ENCODE measurements around the gene TIMD4. TPM values are rescaled to one million over a fixed set of nuclear protein-coding genes. Genes with fewer than 3 reads are reported as not detected.

TIMD4 gene
- polyA plus RNA-seq, 1 donor: 1.5 TPM

DNA sequence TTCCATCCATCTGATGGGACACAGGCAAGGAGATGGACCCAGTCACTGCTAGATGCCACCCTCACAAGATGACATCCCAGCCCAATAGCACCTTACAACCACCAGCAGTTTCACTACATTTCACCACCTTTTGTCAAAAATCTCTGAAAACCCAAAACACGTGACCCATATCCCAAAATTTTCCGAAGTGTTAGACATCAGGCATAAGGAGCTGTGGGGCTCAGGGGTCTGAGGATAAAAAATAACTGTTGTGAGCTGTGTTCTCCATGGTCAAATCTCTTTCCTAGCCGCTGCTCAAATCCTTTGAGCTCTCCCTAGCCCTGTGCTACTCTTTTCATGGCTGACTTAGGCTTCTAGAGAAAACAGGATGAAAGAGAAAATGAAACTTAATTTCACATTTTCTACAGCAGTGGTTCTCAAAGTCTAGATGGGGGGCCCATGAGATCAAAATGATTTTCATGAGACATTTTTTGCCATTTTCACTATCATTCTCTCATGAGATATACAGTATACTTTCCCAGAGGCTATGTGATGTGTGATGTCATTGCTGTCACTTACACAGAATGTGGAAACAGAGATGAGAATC is 40.7 kb downstream of the TIMD4 start:
- Histone ChIP-seq H3K9me3 (ENCODE audit: control insufficient read depth, low read depth, low read length) (no peaks in the 10 kb centered on the region), H3K4me3 (ENCODE audit: low read length) (no peak overlapping the region), H3K36me3 (ENCODE audit: control insufficient read depth, insufficient read depth, low read length) (no peaks in the 10 kb centered on the region), H3K27ac (ENCODE audit: low read length) (no peak overlapping the region), H3K27me3 (ENCODE audit: control insufficient read depth, insufficient read depth, low read length) (no peaks in the 10 kb centered on the region), H3K4me1 (ENCODE audit: control insufficient read depth, insufficient read depth, low read length) (no peaks in the 10 kb centered on the region)
- no CpG with 5 or more reads among the region's 3 CpGs for WGBS (ENCODE audit: insufficient coverage, low lambda C conversion rate)
- DNase-seq: no peak

DNA sequence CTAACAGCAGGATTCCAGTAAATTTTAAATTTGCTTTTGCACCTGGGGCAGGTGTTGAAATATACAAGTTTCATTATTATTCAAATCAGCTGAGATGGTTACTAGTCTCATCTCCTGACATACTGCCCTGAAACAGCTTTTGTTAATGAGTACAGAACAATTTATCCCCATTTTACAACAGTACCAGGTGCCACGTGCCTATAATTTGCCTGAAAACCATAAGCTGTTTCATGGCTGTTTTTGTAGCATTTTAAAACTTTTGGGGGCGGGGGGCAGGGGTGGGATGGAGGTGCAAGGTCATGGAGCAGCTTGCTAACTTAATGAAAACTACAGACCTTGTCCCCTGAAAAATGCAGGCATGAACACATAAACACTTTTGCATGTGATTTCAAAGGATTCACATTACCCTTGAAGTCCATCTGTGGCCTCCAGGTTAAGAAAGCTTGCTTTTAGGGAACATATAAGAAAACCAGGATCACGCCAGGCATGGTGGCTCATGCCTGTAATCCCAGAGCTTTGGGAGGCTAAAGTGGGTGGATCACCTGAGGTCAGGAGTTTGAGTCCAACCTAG is 42.1 kb downstream of the TIMD4 start:
- no peaks in the 10 kb centered on the region for H3K4me1 ChIP-seq (ENCODE audit: control insufficient read depth, insufficient read depth, low read length)
- H3K4me3 ChIP-seq (ENCODE audit: low read length): no peak overlapping the region
- no CpG with 5 or more reads among the region's 3 CpGs for WGBS (ENCODE audit: insufficient coverage, low lambda C conversion rate)
- H3K36me3 ChIP-seq (ENCODE audit: control insufficient read depth, insufficient read depth, low read length): no peaks in the 10 kb centered on the region
- H3K27me3 ChIP-seq (ENCODE audit: control insufficient read depth, insufficient read depth, low read length): no peaks in the 10 kb centered on the region
- peak in 1 of 2 donors; percentile 17 for DNase-seq
- H3K27ac ChIP-seq (ENCODE audit: low read length): no peak overlapping the region
- H3K9me3 ChIP-seq (ENCODE audit: control insufficient read depth, low read depth, low read length): no peaks in the 10 kb centered on the region

DNA sequence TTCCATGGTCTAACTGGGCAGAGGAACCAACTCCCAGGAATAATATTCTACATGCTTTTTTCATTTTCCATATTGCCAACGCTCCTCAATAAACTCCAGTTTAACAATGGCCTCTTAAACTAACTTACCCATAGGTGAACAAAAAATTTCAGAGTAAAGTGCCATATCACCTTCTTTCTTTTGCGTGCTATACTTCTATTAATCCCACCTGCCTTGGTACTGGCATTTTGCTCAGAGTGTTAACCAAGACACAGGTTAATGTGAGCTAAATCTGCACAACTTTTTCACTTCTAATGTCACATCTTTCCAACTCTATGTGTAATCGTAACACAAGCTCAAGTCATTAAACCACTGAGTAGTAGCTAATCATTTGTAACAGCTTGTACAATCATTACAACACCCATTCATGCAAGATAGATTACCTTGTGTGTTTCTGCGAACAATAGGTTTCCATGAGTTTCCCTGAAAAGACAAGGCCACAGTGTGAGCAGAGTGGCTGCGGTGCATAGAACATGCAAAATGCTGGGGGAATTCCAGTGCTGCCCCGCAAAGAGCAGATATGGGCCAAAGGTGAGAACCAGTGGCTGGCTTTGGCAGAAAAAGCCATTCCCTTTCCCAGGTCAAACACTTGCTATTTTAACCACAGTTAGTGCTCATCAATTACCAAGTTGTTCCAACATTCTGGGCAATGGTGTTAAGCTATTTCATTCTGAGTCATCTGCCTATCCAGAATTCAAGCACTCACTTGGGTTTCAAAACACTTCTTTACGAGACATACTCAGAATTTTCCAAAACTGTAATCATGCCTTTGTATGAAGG is 42.8 kb downstream of the TIMD4 start:
- Histone ChIP-seq H3K36me3 (ENCODE audit: control insufficient read depth, insufficient read depth, low read length) (no peaks in the 10 kb centered on the region), H3K4me1 (ENCODE audit: control insufficient read depth, insufficient read depth, low read length) (no peaks in the 10 kb centered on the region), H3K27me3 (ENCODE audit: control insufficient read depth, insufficient read depth, low read length) (no peaks in the 10 kb centered on the region), H3K9me3 (ENCODE audit: control insufficient read depth, low read depth, low read length) (no peaks in the 10 kb centered on the region), H3K27ac (ENCODE audit: low read length) (no peak overlapping the region), H3K4me3 (ENCODE audit: low read length) (no peak overlapping the region)
- DNase-seq: peak in 1 of 2 donors; percentile 24
- 100% methylated on average over 1 of the region's 7 CpGs for WGBS (ENCODE audit: insufficient coverage, low lambda C conversion rate)

DNA sequence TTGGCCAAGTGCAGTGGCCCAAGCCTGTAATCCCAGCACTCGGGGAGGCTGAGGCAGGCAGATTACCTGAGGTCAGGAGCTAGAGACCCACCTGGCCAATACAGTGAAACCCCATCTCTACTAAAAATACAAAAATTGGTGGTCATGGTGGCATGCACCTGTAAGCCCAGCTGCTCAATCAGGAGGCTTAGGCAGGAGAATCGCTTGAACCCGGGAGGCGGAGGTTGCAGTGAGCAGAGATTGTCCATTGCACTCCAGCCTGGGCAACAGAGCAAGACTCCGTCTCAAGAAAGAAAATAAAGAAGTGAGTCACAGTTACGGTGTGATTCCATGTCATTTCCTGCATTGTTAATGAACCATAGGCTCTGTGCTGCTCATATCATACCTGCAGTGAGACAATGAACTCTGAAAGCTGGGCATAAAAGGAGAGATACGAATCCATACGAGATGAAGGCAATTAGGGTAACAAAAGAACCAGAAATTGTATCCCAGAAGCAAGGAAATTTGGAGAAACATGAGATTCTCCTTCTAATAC is 44.6 kb downstream of the TIMD4 start:
- Histone ChIP-seq H3K27ac (ENCODE audit: low read length) (no peak overlapping the region), H3K9me3 (ENCODE audit: control insufficient read depth, low read depth, low read length) (no peaks in the 10 kb centered on the region), H3K4me1 (ENCODE audit: control insufficient read depth, insufficient read depth, low read length) (no peaks in the 10 kb centered on the region), H3K4me3 (ENCODE audit: low read length) (no peak overlapping the region), H3K27me3 (ENCODE audit: control insufficient read depth, insufficient read depth, low read length) (no peaks in the 10 kb centered on the region), H3K36me3 (ENCODE audit: control insufficient read depth, insufficient read depth, low read length) (no peaks in the 10 kb centered on the region)
- no peak for DNase-seq
- 100% methylated on average over 1 of the region's 8 CpGs for WGBS (ENCODE audit: insufficient coverage, low lambda C conversion rate)

DNA sequence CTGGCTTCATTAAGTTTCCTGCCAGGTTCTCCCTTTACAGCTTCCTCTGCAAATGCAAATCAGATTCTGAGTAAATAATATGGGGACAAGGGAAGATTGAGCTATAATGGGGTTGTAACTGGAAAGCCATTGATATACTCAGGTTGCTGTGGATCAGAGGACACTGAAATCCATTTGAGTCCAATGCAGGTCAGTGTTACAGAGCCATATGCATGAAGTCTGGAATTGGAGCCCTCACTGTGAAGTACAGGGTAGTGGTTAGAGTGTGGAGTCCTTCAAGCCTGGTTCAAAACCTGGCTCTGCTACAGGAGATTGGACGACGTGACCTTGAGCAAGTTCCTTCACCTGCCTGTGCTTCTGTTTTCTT is 48.7 kb downstream of the TIMD4 start:
- no peaks in the 10 kb centered on the region for H3K27me3 ChIP-seq (ENCODE audit: control insufficient read depth, insufficient read depth, low read length)
- no peaks in the 10 kb centered on the region for H3K36me3 ChIP-seq (ENCODE audit: control insufficient read depth, insufficient read depth, low read length)
- no peak for DNase-seq
- H3K4me1 ChIP-seq (ENCODE audit: control insufficient read depth, insufficient read depth, low read length): no peaks in the 10 kb centered on the region
- H3K27ac ChIP-seq (ENCODE audit: low read length): no peak overlapping the region
- H3K4me3 ChIP-seq (ENCODE audit: low read length): no peak overlapping the region
- no CpG with 5 or more reads among the region's 2 CpGs for WGBS (ENCODE audit: insufficient coverage, low lambda C conversion rate)
- no peaks in the 10 kb centered on the region for H3K9me3 ChIP-seq (ENCODE audit: control insufficient read depth, low read depth, low read length)

DNA sequence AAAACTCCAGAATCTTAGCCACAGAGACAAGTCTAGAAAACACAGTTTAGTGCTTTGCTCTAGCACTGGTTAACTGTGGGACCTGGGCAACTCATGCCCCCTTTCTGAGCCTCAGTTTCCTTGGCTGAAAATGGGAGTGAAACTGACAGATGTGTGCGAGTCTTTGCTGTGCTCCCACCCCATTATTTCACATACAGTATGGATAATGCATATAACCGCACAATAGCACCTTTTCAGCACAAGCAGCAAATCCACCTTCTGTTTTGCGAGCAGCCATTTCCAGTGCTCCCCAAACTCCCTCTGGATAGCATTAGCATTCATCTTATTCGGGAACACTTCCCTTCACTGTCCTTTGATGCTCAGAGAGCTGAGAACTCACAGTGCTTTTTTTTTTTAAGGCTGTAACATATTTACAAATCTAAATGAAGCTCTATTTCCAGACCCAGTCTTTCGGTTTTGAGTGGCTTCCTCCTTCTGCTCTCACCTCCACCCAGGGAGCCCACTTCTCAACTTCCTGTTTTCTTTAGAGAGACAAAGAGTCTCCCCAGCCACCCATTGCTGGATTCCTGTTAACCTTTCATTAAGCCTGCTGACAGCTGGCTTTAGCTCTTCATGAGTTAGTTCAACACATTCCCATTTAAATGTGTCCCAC is 49.2 kb downstream of the TIMD4 start:
- no peak for DNase-seq
- 30% methylated on average over 2 of the region's 5 CpGs for WGBS (ENCODE audit: insufficient coverage, low lambda C conversion rate)
- no peak overlapping the region for H3K27ac ChIP-seq (ENCODE audit: low read length)

DNA sequence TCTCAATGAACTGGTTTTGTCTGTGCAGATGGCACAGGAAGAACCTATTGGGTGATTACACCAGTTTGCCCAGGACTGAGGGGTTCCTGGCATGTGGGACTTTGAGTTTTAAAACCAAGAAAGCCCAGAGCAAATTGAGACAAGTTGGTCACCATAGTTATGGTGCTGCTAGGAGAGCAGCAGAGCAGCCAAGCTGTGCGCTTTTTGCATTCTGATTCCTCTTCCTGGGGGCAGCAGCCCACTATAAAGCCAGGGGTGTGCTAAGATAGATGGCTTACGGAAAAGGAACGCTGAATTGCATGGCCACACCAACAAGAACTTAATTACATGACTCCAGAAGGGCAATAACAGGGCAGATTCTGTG is 49.7 kb downstream of the TIMD4 start:
- DNase-seq: no peak
- H3K4me1 ChIP-seq (ENCODE audit: control insufficient read depth, insufficient read depth, low read length): no peaks in the 10 kb centered on the region
- H3K27ac ChIP-seq (ENCODE audit: low read length): no peak overlapping the region
- H3K4me3 ChIP-seq (ENCODE audit: low read length): no peak overlapping the region
- H3K36me3 ChIP-seq (ENCODE audit: control insufficient read depth, insufficient read depth, low read length): no peaks in the 10 kb centered on the region
- WGBS (ENCODE audit: insufficient coverage, low lambda C conversion rate): no CpG with 5 or more reads among the region's 3 CpGs
- no peaks in the 10 kb centered on the region for H3K27me3 ChIP-seq (ENCODE audit: control insufficient read depth, insufficient read depth, low read length)
- H3K9me3 ChIP-seq (ENCODE audit: control insufficient read depth, low read depth, low read length): no peaks in the 10 kb centered on the region

More for the DNA sequence above, 49.2 kb downstream of the TIMD4 start:
- Histone ChIP-seq H3K4me3 (ENCODE audit: low read length) (no peak overlapping the region), H3K27me3 (ENCODE audit: control insufficient read depth, insufficient read depth, low read length) (no peaks in the 10 kb centered on the region), H3K36me3 (ENCODE audit: control insufficient read depth, insufficient read depth, low read length) (no peaks in the 10 kb centered on the region), H3K9me3 (ENCODE audit: control insufficient read depth, low read depth, low read length) (no peaks in the 10 kb centered on the region), H3K4me1 (ENCODE audit: control insufficient read depth, insufficient read depth, low read length) (no peaks in the 10 kb centered on the region)

DNA sequence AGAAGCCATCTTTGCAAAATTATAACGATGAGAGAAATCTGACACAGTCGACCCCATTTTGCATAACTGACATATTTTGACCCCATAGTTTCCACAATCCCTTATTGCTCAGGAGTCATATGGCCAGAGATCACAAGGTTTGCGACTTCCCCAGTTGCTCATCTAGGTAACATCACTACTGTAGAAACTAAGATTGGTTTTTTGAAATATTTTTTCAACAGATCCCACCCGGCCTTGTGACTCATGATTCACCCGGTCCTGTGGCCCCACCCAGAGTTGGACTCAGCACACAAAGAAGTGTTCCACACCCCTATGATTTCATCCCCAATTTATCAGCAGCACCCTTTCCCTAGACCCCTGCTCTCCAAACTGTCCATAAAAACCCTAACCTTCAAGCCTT is 50.2 kb downstream of the TIMD4 start:
- DNase-seq: no peak
- no peak overlapping the region for H3K4me3 ChIP-seq (ENCODE audit: low read length)
- no peaks in the 10 kb centered on the region for H3K27me3 ChIP-seq (ENCODE audit: control insufficient read depth, insufficient read depth, low read length)
- 100% methylated on average over 1 of the region's 5 CpGs for WGBS (ENCODE audit: insufficient coverage, low lambda C conversion rate)
- no peaks in the 10 kb centered on the region for H3K4me1 ChIP-seq (ENCODE audit: control insufficient read depth, insufficient read depth, low read length)
- H3K36me3 ChIP-seq (ENCODE audit: control insufficient read depth, insufficient read depth, low read length): no peaks in the 10 kb centered on the region
- no peaks in the 10 kb centered on the region for H3K9me3 ChIP-seq (ENCODE audit: control insufficient read depth, low read depth, low read length)
- H3K27ac ChIP-seq (ENCODE audit: low read length): no peak overlapping the region

DNA sequence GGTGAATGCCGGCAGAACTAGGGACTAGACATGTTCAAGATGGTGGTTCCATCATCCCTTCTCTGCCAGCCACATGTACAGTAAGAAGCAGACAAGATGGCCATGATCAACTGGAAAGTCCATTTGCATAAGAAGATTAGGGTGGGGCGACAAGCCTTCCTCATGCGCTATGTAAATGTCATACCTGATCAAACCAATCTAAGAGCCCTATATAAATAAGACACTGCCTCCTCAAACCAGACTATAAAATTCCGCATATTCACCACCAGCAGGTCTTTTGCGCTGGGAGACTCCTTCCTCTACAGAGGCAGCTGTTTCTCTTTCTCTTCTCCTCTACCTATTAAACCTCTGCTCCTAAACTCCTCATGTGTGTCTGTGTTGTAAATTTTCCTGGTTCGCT is 53.8 kb downstream of the TIMD4 start:
- Histone ChIP-seq H3K27me3 (ENCODE audit: control insufficient read depth, insufficient read depth, low read length) (no peaks in the 10 kb centered on the region), H3K4me1 (ENCODE audit: control insufficient read depth, insufficient read depth, low read length) (no peaks in the 10 kb centered on the region), H3K27ac (ENCODE audit: low read length) (no peak overlapping the region), H3K4me3 (ENCODE audit: low read length) (no peak overlapping the region), H3K9me3 (ENCODE audit: control insufficient read depth, low read depth, low read length) (no peaks in the 10 kb centered on the region), H3K36me3 (ENCODE audit: control insufficient read depth, insufficient read depth, low read length) (no peaks in the 10 kb centered on the region)
- DNase-seq: no peak
- WGBS (ENCODE audit: insufficient coverage, low lambda C conversion rate): 100% methylated on average over 1 of the region's 6 CpGs

DNA sequence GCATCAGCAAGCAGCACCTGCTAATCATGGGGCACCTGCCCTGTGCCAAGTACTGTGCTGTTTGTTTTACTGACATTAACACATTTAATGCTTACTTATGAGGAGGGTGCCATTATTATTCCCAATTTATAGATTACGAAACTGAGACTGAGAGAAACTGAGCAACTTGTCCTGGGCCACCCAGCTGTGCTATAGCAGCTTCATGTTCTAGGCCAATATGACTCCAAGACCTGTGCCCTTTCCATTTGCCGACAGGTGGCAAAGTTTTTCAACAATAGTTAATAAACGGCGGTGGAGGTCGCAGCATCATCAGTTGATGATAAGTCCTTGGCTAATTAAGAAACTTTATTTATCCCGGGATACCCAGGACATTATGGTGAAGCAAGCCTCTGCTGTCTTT is 55.4 kb downstream of the TIMD4 start:
- no CpG with 5 or more reads among the region's 6 CpGs for WGBS (ENCODE audit: insufficient coverage, low lambda C conversion rate)
- Histone ChIP-seq H3K27me3 (ENCODE audit: control insufficient read depth, insufficient read depth, low read length) (no peaks in the 10 kb centered on the region), H3K9me3 (ENCODE audit: control insufficient read depth, low read depth, low read length) (no peaks in the 10 kb centered on the region), H3K27ac (ENCODE audit: low read length) (no peak overlapping the region), H3K4me1 (ENCODE audit: control insufficient read depth, insufficient read depth, low read length) (no peaks in the 10 kb centered on the region), H3K36me3 (ENCODE audit: control insufficient read depth, insufficient read depth, low read length) (no peaks in the 10 kb centered on the region), H3K4me3 (ENCODE audit: low read length) (no peak overlapping the region)
- no peak for DNase-seq

All from large intestine (tissue), 3 donors.